ENCODE results near the gene FSD1L.

Gene FSD1L

GRCh38 chr9:105444130-105444529, 3.7 kb upstream of the FSD1L start:
- H3K4me3 ChIP-seq (ENCODE audit: low read depth, low read length): no peak overlapping the region
- TF ChIP-seq CTCF (IDR thresholded peaks at IDR 0.05; ENCODE audit: insufficient read depth, low read depth, low read length, missing control alignments): no peak
- DNase-seq (ENCODE audit: low read depth): no peak

DNA sequence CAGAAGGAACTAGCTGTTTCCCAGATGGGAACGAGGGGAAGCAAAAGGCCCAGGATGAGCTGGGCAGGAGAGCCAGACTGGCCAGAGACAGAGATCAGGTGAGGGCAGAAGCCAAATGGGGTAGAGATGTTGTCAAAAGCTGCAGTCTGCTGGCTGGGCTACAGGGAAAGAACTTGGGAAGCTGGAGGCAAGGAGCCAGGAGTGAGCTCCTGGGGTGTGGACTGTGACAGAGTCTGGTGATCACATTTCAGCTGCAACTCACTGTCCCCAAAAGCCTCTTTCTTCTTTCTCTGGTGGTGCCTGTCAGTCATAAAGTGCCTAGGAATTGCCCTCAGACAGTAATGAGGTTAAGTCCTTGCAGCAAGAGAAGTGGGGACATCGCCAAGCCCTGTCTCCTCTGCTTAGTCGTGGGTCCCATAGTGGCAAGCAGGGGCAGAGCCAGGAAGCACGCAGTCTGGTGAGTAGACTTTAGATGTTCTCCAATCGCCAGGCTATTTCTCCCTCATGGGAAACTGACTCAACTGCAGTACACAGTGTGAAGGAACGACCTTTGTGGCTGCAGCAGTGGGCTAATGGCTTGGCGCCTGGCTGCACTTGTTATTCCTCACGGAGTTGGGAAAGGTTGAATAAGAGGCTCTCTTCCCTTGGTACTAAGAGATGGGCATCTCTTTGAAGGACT, 2.5 kb upstream of the FSD1L start:
- H3K4me3 ChIP-seq (ENCODE audit: low read depth, low read length): no peak overlapping the region
- TF ChIP-seq CTCF (IDR thresholded peaks at IDR 0.05; ENCODE audit: insufficient read depth, low read depth, low read length, missing control alignments): no peak
- no peak for DNase-seq (ENCODE audit: low read depth)

GRCh38 chr9:105447386-105447813, 434 bp upstream of the FSD1L start:
- no peak for TF ChIP-seq CTCF (IDR thresholded peaks at IDR 0.05; ENCODE audit: insufficient read depth, low read depth, low read length, missing control alignments)
- peak overlapping the region; percentile 89 for H3K4me3 ChIP-seq (ENCODE audit: low read depth, low read length)
- no peak for DNase-seq (ENCODE audit: low read depth)

DNA sequence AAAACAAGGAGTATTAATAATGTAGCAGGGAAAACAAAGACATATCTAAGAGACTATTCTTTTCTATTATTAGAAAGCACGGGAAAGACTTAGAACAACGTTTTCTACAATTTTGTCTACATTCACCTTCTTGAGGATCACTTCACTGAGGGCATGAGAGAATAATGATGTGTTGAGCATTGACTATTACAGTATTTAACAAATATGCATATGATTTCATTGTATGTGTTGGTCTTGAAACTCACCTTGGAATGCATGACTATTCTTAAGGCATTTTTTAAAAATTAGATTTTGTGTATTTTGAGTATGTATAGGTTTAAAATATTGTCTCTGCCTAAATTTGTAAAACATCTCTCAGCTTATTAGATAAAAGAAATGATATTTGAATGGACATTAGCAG, 1.2 kb downstream of the FSD1L start:
- H3K4me3 ChIP-seq (ENCODE audit: low read depth, low read length): peak overlapping the region; percentile 89
- DNase-seq (ENCODE audit: low read depth): no peak
- no peak for TF ChIP-seq CTCF (IDR thresholded peaks at IDR 0.05; ENCODE audit: insufficient read depth, low read depth, low read length, missing control alignments)

GRCh38 chr9:105452185-105452584, 4.4 kb downstream of the FSD1L start:
- no peak for TF ChIP-seq CTCF (IDR thresholded peaks at IDR 0.05; ENCODE audit: insufficient read depth, low read depth, low read length, missing control alignments)
- H3K4me3 ChIP-seq (ENCODE audit: low read depth, low read length): no peak overlapping the region
- DNase-seq (ENCODE audit: low read depth): no peak

DNA sequence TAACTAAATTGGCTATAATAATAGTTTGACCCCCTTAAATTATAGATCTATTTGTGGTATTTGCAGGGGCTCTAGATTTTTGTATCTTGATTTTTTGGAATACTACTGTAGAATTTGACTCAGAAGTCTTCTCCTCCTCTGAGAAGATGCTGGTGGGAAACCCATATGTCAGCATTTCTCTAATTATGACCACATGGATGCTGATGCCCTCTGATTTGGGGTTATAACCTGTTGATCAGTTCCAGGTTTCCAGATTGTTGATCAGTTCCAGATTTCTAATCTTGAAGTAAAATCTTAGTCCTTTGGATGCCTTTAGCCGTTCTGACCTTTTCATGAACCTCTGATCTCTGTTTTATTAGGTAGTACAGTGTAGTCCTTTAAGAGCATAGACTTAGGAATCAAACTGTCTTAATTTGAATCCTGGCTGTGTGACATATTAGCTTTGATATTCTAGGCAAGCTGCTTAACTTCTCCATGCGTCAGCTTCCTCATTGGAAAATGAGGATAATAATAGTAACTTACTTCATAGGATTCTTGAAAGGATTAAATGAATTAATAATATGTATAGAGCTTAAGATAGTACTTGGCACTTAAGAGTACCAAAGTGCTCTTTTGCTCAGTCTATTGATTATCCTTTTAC, 8.1 kb downstream of the FSD1L start:
- no peak overlapping the region for H3K4me3 ChIP-seq (ENCODE audit: low read depth, low read length)
- no peak for DNase-seq (ENCODE audit: low read depth)
- TF ChIP-seq CTCF (IDR thresholded peaks at IDR 0.05; ENCODE audit: insufficient read depth, low read depth, low read length, missing control alignments): no peak

Measured in GM12865 (cell line).